Stimulated activated CD4-positive, alpha-beta T cell treated with anti-CD3 and anti-CD28 coated beads, Interleukin-12 subunit alpha, Interleukin-12 subunit beta, amount 100 ng/mL, for 4 hours (primary cell): ENCODE measurements around the gene TENM4.

Experiments
- DNase-seq: peaks from one replicate; pipeline ENCODE4 v3.0.0-alpha.2; 2020

TENM4 gene

GRCh38 chr11:79160791-79161403, 279.9 kb downstream of the TENM4 start:
- DNase-seq = no peak

GRCh38 chr11:79159657-79160450, 281.0 kb downstream of the TENM4 start:
- no peak for DNase-seq

GRCh38 chr11:79157738-79158137, 283.1 kb downstream of the TENM4 start:
- DNase-seq = no peak

GRCh38 chr11:79156031-79156430, 284.8 kb downstream of the TENM4 start:
- no peak for DNase-seq

- no peak for DNase-seq
Measured at GRCh38 chr11:79155237-79155636, 285.6 kb downstream of the TENM4 start.

GRCh38 chr11:79152511-79152910, 288.3 kb downstream of the TENM4 start:
- DNase-seq = no peak

- DNase-seq = no peak
Measured at GRCh38 chr11:79151396-79151795, 289.4 kb downstream of the TENM4 start.

- DNase-seq = no peak
Measured at GRCh38 chr11:79150966-79151365, 289.9 kb downstream of the TENM4 start.

- no peak for DNase-seq
Measured at GRCh38 chr11:79150320-79150719, 290.5 kb downstream of the TENM4 start.

GRCh38 chr11:79147731-79148130, 293.1 kb downstream of the TENM4 start:
- DNase-seq = no peak

GRCh38 chr11:79147011-79147410, 293.8 kb downstream of the TENM4 start:
- no peak for DNase-seq

GRCh38 chr11:79139900-79140299, 300.9 kb downstream of the TENM4 start:
- DNase-seq = no peak

GRCh38 chr11:79129702-79130101, 311.1 kb downstream of the TENM4 start:
- no peak for DNase-seq

GRCh38 chr11:79128291-79128690, 312.5 kb downstream of the TENM4 start:
- no peak for DNase-seq

- no peak for DNase-seq
Measured at GRCh38 chr11:79122759-79123158, 318.1 kb downstream of the TENM4 start.

- no peak for DNase-seq
Measured at GRCh38 chr11:79121351-79121750, 319.5 kb downstream of the TENM4 start.

- no peak for DNase-seq
Measured at GRCh38 chr11:79119491-79120284, 321.1 kb downstream of the TENM4 start.

GRCh38 chr11:79117488-79117887, 323.3 kb downstream of the TENM4 start:
- no peak for DNase-seq

- no peak for DNase-seq
Measured at GRCh38 chr11:79116600-79116999, 324.2 kb downstream of the TENM4 start.

GRCh38 chr11:79113054-79113690, 327.7 kb downstream of the TENM4 start:
- DNase-seq = no peak

- no peak for DNase-seq
Measured at GRCh38 chr11:79110796-79111195, 330.0 kb downstream of the TENM4 start.

GRCh38 chr11:79110321-79110720, 330.5 kb downstream of the TENM4 start:
- no peak for DNase-seq

GRCh38 chr11:79108851-79109250, 332.0 kb downstream of the TENM4 start:
- no peak for DNase-seq
